HG03378 (cell line): ENCODE measurements around the gene CORO1C.
"Not testable (repeated sequence)": the region's sequence is repeated elsewhere in the genome, so short reads cannot be mapped to it uniquely, and the experiment has no call there.

Experiments used
- ATAC-seq: cut with Tn5 transposase; IDR thresholded peaks from one replicate; pipeline ENCODE4 v1.9.1; 2021; ENCODE audit warnings: mild to moderate bottlenecking, moderate library complexity; ENCODE audit not compliant: unreplicated experiment

The CORO1C gene

GRCh38 chr12:108638141-108638827 is 93.0 kb downstream of the CORO1C start:
- no peak for ATAC-seq

DNA sequence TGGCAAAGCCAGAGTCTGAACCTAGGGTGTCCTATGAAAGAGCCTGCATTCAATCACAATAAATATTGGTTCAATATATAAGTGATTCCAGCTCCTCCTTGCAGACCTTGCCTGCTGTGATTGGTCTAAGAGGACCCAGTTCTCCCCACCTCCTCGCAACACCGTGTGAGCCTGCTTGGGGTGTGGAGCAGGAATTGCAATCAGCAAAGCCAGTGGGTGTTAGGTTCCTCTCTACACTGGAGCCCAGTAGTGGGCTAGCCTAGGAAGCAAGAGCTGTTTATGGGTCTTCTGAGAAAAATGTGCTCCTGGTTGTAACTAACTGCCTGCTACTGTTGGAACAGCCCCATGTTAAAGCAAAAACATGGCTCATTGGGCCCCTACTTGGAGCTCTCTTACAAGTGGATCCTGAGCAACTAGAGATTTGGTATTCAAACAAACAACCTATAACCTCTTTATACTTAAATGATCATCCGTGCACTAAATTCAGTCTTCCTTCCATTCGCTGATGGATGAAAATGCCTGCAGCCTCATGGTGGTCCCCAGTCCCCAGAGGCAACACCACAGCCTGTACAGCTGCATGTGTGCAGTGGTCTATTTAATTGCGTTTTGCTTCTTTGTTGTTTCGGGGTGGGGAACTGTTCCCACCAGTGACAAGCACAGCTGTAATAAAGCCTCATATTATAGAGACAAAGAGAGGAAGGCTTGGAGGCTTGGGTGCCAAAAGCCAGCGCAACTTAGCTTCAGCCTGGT is 93.9 kb downstream of the CORO1C start:
- ATAC-seq: no peak

GRCh38 chr12:108635997-108636808 is 95.1 kb downstream of the CORO1C start:
- ATAC-seq: no peak

DNA sequence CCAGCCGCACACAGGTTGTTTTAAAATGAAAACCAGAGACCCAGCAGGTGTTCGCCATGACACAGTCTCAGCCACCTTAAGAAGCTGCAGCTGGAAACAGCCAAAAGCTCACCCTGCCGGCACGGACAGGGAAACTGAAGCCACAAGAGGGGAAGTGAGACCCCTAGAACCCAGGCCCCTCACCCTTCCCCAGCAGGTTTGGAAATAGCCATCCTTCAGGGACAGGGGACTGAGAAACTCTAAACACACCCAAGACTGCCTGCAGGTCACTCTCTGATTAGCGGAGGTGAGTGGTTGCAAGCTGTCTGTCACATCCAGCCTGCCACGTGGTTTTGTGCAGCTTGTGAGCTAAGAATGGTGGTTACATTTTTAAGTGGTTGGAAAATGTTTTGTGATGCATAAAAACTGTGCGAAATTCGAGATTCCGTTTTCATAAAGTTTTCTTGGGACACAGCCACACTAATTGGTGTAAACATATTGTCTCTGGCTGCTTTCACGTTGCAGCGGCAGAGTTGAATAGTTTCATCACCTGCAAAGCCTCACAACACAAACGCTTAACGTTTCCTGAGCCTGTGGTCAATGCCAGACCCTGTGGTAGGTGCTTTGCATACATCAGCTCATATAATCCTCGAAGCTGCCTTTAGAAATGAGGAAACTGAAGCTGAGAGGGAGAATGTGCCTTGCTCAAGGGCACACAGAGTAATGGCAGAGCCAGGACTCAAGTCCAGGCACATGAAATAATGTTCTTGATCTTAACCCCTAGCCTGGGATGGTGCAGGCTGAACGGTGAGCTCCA is 95.9 kb downstream of the CORO1C start:
- ATAC-seq: peak; percentile 58

GRCh38 chr12:108634341-108634751 is 97.0 kb downstream of the CORO1C start:
- ATAC-seq: no peak

GRCh38 chr12:108633534-108634248 is 97.6 kb downstream of the CORO1C start, which contains the start of gene SELPLG:
TSS of gene SELPLG (minus strand) at chr12:108633894. CDS start at chr12:108624307, 9,587 bp downstream.
- ATAC-seq: peak; percentile 56

DNA sequence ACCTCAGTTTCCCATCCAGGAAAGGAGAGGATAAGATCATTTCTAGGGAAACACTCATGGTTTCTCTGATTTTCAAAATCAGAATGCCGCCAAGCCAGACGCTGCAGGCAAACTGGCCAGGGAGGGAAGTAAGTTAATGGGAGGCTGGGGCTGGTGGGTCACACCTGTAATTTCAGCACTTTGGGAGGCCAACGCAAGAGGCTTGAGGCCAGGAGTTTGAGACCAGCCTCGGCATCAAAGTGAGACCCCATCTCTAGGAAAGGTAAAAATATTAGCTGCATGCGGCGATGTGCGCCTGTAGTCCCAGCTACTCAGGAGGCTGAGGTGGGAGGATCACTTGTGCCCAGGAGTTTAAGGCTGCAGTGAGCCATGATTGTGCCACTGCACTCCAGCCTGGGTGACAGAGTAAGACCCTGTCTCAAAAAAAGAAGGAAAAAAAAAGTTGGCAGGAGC is 98.2 kb downstream of the CORO1C start:
- no peak for ATAC-seq

- ATAC-seq: not testable (repeated sequence)
Measured at GRCh38 chr12:108631261-108631660, 100.1 kb downstream of the CORO1C start.

DNA sequence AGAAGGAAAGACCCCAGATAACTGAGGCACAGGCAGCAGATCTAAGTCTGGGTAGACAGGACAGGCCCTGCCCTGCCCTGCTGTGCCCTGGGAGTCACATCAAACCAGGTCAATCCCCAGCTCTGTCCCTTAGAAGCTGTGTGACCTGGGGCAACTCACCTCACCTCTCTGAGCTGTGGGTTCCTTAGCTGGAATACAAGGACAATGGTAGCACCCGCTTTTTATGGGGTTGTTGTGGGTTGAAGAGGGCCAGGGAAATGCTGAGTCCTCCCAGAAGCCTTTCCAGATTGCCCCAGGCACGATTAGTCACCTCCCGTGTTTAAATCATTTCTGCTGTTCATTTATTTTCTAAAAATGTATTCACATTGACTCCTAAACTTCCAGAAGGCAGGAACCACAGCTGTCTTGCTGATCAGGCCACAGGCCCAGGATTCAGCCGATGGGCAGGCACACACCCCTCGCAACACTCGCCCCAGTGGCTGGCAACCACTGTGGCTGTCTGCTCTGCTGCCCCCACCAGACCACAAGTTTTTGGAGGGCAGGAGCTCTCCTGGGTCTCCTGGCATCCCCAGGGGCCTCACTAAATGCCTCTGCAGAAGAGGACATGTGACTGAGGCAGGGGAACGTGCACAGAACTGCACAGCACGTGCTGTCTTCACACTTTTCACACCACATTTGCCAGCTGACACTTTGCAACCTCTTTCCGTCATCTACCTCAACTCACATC is 100.7 kb downstream of the CORO1C start:
- no peak for ATAC-seq

DNA sequence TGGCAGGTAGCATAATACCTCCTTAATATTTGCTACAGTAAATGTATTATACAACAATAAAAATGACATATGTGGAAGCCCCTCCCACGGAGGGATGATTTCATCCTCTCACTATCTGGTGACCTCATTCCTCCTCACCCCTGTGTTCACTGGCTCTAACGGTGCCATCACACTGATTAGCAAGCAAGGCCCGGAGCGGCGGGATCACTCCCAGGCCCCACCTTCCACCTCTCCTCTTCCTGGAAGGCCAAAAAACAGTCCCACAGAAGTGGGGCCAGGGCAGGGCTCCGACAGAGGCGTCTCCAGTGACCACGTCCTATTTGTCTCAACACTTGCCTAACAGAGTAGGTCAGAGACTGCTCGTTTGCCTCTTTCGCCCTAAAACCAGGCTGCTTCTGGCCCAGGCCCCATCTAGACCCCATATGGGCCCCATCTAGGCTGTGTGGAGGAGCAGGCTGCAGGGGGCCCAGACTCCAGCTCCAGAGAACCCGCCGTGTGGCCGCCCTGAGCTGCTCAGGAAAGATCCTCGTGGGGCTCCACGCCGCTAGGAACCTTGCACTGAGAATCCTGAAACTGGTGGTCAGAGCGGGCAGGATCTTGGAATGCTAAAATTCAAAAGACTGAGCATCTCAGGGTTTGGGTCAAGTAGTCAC is 101.4 kb downstream of the CORO1C start:
- ATAC-seq: no peak

- ATAC-seq: no peak
Measured at GRCh38 chr12:108629151-108629550, 102.2 kb downstream of the CORO1C start.

DNA sequence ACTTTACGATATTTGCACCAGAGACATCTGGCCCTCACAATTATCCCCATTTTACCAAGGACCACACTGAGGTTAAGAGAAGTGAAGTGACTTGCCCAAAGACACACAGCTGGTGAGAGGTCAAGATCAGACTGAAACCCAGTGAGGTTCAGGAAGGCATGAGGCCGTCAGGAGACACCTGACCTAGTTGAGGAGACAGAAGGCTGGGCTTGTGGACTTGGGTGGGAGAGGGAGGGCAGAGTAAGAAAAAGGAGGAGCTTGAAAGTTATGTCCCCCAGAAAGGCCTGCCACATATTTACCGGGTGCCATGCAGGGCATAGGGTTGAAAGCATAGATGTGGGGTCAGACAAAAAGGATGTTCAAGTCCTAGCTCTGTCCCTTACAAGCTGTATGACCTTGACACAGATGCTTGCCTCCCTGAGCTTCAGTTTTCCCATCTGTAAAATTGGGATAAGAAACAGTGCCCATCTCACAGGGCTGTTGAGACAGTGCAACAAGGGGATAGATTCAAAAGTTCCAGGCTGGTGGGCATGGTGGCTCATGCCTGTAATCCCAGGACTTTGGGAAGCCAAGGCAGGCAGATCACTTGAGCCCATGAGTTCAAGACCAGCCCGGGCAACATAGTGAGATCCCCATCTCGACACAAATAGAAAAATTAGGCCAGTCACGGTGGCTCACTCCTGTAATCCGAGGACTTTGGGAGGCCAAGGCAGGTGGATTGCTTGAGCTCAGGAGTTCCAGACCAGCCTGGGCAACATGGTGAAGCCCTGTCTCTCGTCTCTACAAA is 104.0 kb downstream of the CORO1C start:
- no peak for ATAC-seq

GRCh38 chr12:108625228-108625627 is 106.1 kb downstream of the CORO1C start:
- ATAC-seq: no peak

DNA sequence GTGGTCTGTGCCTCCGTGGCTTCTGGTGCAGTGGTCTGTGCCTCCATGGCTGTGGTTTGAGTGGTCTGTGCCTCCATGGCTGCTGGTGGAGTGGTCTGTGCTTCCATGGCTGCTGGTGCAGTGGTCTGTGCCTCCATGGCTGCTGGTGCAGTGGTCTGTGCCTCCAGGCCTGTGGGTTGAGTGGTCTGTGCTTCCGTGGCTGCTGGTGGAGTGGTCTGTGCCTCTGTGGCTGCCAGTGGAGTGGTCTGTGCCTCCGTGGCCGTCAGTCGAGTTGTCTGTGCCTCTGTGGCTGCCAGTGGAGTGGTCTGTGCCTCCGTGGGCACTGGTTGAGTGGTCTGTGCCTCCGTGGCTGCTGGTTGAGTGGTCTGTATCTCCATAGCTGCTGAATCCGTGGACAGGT is 107.7 kb downstream of the CORO1C start:
- no peak for ATAC-seq

DNA sequence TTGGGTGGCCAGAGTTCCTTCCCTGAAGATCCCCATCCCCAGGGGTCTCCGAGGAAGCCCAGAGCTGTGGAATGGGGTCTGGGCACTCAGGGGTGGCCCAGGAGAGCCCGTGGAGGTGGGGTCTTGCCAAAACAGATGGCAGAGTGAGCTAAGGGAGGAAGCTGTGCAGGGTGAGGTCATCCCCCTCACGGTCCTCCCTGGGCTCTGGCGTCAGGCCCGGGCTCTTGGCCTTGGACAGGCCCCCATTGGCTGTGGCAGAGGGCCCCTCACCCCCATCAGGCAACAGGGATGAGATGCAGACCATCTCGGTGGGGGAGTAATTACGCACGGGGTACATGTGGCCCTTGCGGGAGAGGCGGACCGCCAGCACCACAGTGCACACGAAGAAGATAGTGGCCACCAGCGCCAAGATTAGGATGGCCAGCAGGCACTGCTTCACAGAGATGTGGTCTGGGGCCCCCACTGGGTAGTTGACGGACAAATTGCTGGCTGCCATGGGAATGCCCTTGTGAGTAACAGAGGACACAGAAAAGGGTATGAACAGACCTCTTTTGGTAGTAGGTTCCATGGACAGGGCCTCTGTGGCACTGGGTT is 108.3 kb downstream of the CORO1C start:
- ATAC-seq: no peak

- ATAC-seq: no peak
Measured at GRCh38 chr12:108622421-108622820, 108.9 kb downstream of the CORO1C start.

- no peak for ATAC-seq
Measured at GRCh38 chr12:108621161-108621560, 110.2 kb downstream of the CORO1C start.
